ENCODE results near the gene TNFSF8.

DNA sequence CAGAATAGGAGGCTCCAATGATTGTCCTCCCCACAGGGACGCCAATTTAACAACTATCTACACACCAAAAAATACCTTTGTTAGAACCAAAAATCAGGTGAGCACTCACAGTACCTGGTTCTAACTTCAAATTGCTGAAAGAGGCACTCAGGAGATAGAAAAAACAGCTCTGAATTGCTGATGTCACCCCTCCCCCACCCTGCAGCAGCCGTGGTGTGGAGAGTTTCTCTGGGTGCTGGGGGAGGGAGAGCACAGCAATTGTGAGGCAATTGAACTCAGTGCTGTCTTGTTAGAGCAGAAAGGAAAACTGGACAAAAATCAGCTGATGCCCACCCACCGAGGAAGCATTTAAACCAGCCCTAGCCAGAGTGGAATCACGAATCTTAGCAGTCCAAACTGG lies 41.8 kb downstream of the TNFSF8 start:
- TF ChIP-seq POLR2AphosphoS5 (IDR thresholded peaks at IDR 0.05), result no peak
- TF ChIP-seq, protein P1, sequence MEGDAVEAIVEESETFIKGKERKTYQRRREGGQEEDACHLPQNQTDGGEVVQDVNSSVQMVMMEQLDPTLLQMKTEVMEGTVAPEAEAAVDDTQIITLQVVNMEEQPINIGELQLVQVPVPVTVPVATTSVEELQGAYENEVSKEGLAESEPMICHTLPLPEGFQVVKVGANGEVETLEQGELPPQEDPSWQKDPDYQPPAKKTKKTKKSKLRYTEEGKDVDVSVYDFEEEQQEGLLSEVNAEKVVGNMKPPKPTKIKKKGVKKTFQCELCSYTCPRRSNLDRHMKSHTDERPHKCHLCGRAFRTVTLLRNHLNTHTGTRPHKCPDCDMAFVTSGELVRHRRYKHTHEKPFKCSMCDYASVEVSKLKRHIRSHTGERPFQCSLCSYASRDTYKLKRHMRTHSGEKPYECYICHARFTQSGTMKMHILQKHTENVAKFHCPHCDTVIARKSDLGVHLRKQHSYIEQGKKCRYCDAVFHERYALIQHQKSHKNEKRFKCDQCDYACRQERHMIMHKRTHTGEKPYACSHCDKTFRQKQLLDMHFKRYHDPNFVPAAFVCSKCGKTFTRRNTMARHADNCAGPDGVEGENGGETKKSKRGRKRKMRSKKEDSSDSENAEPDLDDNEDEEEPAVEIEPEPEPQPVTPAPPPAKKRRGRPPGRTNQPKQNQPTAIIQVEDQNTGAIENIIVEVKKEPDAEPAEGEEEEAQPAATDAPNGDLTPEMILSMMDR (IDR thresholded peaks at IDR 0.05), result no peak

Measured in prostate gland (tissue), 2 donors.